Ovary (tissue), 3 donors: Measurements from ENCODE around the gene GET4.

ENCODE experiments used
- CTCF ChIP-seq, 3 donors: fragments of 450-650 bp in 2 of 3; fragments of 200-600 bp in 1 of 3; IDR thresholded peaks; one replicate each; pipeline versions ENCODE4 v1.5.1 to v1.8.0; 2016 to 2022; ENCODE audit warnings: antibody characterized with exemption in 3 of 3, mild to moderate bottlenecking in 1 of 3
- EP300 ChIP-seq: sonication (generic); formaldehyde crosslinking; IDR thresholded peaks from one replicate; pipeline ENCODE4 v1.6.1; 2017; ENCODE audit warnings: antibody characterized with exemption
- donor health status: DM: no; HTN: no; CAD: no.

DNA sequence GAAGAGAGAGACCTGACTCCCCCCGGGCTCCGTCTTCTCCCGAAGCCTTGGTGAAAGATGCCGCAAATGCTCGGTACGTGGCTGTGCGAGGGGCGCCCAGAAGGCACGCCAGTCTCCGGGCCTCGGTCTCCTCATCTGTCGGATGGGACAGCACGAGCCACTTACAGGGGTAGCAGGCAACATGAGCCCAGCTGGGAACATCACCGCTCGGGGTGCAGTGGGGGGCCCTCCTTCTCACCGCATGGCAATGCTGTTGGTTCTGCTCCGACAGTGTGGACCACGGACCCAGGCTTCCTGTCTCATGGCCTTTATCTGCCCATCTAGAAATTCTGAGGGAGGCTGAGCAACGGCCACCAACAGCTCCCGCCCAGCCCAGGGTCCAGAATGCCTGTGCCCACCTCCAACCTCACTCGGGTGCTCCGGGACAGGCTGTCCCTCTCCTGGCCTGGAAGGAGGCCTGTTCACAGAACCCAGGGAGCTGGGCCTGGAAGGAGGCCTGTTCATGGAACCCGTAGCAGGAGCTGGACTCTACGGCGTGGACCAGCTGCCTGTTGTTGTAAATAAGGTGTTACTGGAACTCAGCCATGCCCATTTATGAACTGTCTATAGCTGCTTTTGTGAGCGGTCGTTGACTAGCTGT, 62.3 kb downstream of the GET4 start:
- TF ChIP-seq EP300, result no peak
- no peak for TF ChIP-seq CTCF (IDR thresholded peaks at IDR 0.05)
